Measurements from ENCODE around the gene LDLRAD2.

The LDLRAD2 gene

GRCh38 chr1:21864730-21865129 is 52.7 kb downstream of the LDLRAD2 start:
- DNase-seq = no peak

GRCh38 chr1:21865609-21865942 is 53.5 kb downstream of the LDLRAD2 start:
- no peak for DNase-seq

GRCh38 chr1:21865943-21866706 is 54.1 kb downstream of the LDLRAD2 start:
- no peak for DNase-seq

GRCh38 chr1:21866707-21867043 is 54.6 kb downstream of the LDLRAD2 start:
- no peak for DNase-seq

GRCh38 chr1:21867451-21867996 is 55.5 kb downstream of the LDLRAD2 start:
- no peak for DNase-seq

- no peak for DNase-seq
Measured at GRCh38 chr1:21868482-21868881, 56.4 kb downstream of the LDLRAD2 start.

- DNase-seq = no peak
Measured at GRCh38 chr1:21868941-21869454, 56.9 kb downstream of the LDLRAD2 start.

GRCh38 chr1:21869620-21870121 is 57.6 kb downstream of the LDLRAD2 start:
- DNase-seq = no peak

GRCh38 chr1:21870611-21871010 is 58.5 kb downstream of the LDLRAD2 start:
- no peak for DNase-seq

- DNase-seq = no peak
Measured at GRCh38 chr1:21871943-21872342, 59.9 kb downstream of the LDLRAD2 start.

- DNase-seq = no peak
Measured at GRCh38 chr1:21872445-21873079, 60.5 kb downstream of the LDLRAD2 start.

GRCh38 chr1:21873174-21873573 is 61.1 kb downstream of the LDLRAD2 start:
- no peak for DNase-seq

- no peak for DNase-seq
Measured at GRCh38 chr1:21873761-21874160, 61.7 kb downstream of the LDLRAD2 start.

GRCh38 chr1:21874328-21874727 is 62.3 kb downstream of the LDLRAD2 start:
- no peak for DNase-seq

All from effector CD8-positive, alpha-beta T cell (primary cell).